A549 (cell line): ENCODE measurements around the gene NPIPA8.
"Not testable (repeated sequence)": the region's sequence is repeated elsewhere in the genome, so short reads cannot be mapped to it uniquely, and the experiment has no call there.

ENCODE experiments used
- ATOH8 ChIP-seq: fragments of 250-450 bp; sonication (Bioruptor Pico); IDR thresholded peaks from 2 replicates; pipeline ENCODE4 v1.5.0; 2020; ENCODE audit warnings: low read depth, mild to moderate bottlenecking, moderate library complexity
- CTCF ChIP-seq: fragments of >200 bp; sonication (Bioruptor Twin); formaldehyde crosslinking; IDR thresholded peaks from 3 replicates; pipeline ENCODE4 v1.5.1; 2016
- JUN ChIP-seq, 2 experiments: fragments of >200 bp; sonication (Bioruptor Twin); formaldehyde crosslinking; IDR thresholded peaks; 2 replicates in 1 of 2; 3 replicates in 1 of 2; pipeline ENCODE4 v1.6.1; 2016 to 2017
- MAX ChIP-seq: IDR thresholded peaks from 2 replicates; pipeline ENCODE4 v1.6.1; 2012
- NR3C1 ChIP-seq: fragments of >200 bp; sonication (Bioruptor Twin); formaldehyde crosslinking; IDR thresholded peaks from 3 replicates; pipeline ENCODE4 v1.6.1; 2017
- POLR2A ChIP-seq: IDR thresholded peaks from 2 replicates; pipeline ENCODE4 v1.6.1; 2012; ENCODE audit warnings: mild to moderate bottlenecking, low read length
- SREBF2 ChIP-seq: fragments of 450-650 bp; IDR thresholded peaks from 2 replicates; pipeline ENCODE4 v1.6.1; 2014; ENCODE audit warnings: mild to moderate bottlenecking, moderate library complexity
- USF2 ChIP-seq: fragments of 450-650 bp; IDR thresholded peaks from 2 replicates; pipeline ENCODE4 v1.6.1; 2014; ENCODE audit warnings: antibody characterized with exemption

- not testable (repeated sequence) for TF ChIP-seq ATOH8 (CRISPR knock-in tag); USF2; POLR2A; CTCF; SREBF2; MAX; JUN (IDR thresholded peaks at IDR 0.05); NR3C1
Measured at GRCh38 chr16:18276756-18277155, 59.8 kb downstream of the NPIPA8 start.
